GM12872 (cell line): ENCODE data around the gene TLN1.

Source experiments
- TF ChIP-seq, protein P1 (sequence below): IDR thresholded peaks from 3 replicates; pipeline ENCODE4 v1.5.1; 2011; ENCODE audit warnings: low read depth, mild to moderate bottlenecking, low read length, moderate library complexity; ENCODE audit not compliant: insufficient read depth

Gene TLN1

DNA sequence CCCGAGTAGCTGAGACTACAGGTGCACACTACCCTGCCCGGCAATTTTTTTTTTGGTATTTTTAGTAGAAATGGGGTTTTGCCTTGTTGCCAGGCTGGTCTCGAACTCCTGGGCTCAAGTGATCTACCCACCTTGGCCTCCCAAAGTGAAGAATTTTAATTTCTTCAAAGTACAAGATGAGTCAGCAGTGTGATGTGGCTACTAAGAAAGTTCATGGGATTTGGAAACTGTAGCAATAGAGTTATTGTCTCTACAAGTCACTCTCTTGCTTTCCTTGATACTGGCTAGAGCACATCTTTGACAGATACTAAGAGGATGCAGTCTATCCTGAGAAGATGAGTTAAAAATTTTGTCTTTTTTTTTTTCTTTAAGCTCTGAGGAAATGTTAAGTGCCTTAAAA, 2.1 kb upstream of the TLN1 start:
- TF ChIP-seq, protein P1, sequence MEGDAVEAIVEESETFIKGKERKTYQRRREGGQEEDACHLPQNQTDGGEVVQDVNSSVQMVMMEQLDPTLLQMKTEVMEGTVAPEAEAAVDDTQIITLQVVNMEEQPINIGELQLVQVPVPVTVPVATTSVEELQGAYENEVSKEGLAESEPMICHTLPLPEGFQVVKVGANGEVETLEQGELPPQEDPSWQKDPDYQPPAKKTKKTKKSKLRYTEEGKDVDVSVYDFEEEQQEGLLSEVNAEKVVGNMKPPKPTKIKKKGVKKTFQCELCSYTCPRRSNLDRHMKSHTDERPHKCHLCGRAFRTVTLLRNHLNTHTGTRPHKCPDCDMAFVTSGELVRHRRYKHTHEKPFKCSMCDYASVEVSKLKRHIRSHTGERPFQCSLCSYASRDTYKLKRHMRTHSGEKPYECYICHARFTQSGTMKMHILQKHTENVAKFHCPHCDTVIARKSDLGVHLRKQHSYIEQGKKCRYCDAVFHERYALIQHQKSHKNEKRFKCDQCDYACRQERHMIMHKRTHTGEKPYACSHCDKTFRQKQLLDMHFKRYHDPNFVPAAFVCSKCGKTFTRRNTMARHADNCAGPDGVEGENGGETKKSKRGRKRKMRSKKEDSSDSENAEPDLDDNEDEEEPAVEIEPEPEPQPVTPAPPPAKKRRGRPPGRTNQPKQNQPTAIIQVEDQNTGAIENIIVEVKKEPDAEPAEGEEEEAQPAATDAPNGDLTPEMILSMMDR: no peak

GRCh38 chr9:35732800-35733541, 976 bp upstream of the TLN1 start:
- TF ChIP-seq, protein P1: 0 out of 3 replicates have a peak, but pooled peaks have one; percentile 21

DNA sequence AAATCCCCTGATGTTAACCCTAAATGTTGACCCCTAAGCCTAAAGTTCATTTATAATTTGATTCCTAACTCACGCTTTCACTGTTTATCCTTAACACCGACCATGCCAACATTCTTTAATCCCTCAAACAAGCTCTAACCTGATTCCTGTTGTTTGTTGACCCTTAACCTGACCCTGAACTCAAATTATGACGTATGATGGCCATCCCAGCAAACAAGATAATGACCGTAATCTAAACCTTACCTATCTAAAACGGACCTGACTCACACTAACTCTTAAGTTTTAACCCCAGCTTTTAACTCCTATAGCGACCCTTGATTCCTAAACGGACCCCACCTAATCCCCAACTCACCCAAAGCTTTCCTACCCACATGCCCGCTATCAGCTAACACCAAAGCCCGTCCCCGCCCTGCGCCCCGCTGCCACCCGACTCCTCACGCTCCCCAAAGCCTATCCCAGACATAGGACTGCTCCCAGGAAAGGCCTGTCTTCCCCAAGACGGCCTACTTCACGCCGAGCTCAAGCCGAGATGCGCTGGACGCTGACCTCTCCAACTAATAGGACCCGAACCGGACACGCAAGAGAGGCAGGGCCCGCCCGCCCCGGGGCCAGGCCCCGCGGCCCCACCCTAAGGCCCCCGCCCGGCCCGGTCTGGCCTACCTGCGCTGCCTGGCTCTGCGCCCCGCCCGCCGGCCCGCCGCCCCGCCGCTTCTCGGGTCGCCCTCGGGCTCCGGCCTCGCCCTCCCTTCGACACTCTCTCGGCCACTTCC, 395 bp downstream of the TLN1 start:
- TF ChIP-seq, protein P1: no peak

GRCh38 chr9:35730486-35730854, 1.5 kb downstream of the TLN1 start:
- TF ChIP-seq, protein P1: no peak

DNA sequence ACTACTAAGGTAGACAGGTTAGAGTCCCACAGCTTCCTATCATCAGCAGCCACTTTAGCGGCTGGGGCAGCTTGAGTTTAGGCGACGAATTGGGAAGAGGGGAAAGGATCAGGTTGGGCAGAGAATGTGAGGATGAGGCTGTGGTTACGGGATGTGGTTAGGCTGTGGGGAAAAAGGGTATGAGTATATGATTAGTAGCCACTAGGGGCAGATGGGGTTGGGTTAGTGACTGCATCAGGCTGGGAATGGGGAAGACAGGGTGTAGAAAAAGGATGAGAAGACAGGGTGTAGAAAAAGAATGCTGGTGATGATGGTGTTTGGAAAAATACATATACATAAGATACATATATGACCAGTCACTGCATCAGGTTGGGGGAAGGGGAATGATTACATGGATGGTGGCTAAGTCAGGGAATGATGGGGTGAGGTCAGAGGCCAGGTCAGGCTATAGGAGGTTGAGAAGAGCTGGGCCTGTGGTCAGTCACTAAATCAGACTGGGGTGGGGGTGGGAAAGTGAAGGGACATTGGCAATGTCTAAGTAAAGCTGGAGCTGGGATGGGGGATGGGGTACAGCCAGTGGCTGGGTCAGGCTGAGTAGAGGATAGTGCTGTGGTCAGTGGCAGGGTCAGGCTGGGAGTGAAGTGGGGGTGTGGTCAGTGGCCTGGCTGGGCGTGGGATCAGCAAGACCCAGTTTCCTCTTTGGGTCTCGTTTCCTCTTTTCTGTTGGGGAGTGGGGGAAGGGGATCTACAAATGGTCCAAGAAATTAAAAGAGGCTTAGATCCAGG, 2.1 kb downstream of the TLN1 start:
- TF ChIP-seq, protein P1: peak; percentile 72; the same call in 2 of the 3 replicates

DNA sequence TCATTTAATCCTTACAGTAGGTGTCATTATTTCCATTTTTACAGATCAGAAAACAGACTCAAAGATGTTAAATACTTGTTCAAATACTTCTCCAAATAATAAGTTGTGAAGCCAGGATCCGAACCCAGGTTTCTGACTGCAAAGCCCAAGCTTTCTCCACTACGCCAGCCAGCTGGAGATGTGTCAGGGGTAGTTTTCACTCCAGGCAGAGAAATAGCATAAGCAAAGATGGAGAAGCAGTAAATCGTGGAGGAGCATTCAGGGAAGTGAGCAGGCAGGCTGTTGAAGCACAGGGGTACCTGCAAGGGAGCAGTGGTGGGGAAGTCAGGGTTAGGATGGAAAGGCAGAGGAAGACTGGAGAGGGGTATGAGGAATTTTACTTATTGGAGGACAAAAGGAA, 2.9 kb downstream of the TLN1 start:
- TF ChIP-seq, protein P1: no peak
